ENCODE measurements around the gene IGHMBP2.
"Not testable (repeated sequence)": the region's sequence is repeated elsewhere in the genome, so short reads cannot be mapped to it uniquely, and the experiment has no call there.

Gene IGHMBP2

DNA sequence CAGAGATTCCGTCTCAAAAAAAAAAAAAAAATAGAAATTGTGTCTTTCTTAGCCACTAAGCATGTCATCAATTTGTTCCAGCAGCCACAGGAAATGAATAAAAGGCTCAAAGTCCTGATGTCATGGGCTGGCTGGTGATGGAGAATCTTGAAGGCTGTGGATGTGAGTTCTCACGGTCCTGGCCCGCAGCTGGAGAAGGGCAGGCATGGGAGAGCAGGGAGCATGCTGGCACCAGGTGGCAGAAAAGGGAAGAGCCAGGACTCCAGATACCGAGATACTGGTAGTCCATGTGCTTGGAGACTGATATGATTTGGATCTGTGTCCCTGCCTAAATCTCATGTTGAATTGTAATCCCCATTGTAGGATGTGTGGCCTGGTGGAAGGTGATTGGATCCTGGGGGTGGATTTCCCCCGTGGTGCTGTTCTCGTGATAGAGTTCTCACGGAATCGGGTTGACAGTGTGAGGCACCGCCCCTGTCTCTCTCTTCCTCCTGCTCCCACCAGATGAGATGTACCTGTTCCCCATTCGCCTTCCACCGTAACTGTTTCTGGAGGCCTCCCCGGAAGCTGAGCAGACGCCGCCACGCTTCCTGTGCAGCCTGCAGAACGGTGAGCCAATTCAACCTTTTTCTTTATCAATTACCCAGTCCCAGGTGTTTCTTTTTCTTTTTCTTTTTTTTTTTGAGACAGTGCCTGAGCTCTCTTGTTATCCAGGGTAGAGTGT is 59.0 kb downstream of the IGHMBP2 start:
- peak; percentile 53 for DNase-seq (ENCODE audit: low spot score)

- DNase-seq (ENCODE audit: low spot score) = no peak
Measured at GRCh38 chr11:68963779-68964178, 60.1 kb downstream of the IGHMBP2 start.

DNA sequence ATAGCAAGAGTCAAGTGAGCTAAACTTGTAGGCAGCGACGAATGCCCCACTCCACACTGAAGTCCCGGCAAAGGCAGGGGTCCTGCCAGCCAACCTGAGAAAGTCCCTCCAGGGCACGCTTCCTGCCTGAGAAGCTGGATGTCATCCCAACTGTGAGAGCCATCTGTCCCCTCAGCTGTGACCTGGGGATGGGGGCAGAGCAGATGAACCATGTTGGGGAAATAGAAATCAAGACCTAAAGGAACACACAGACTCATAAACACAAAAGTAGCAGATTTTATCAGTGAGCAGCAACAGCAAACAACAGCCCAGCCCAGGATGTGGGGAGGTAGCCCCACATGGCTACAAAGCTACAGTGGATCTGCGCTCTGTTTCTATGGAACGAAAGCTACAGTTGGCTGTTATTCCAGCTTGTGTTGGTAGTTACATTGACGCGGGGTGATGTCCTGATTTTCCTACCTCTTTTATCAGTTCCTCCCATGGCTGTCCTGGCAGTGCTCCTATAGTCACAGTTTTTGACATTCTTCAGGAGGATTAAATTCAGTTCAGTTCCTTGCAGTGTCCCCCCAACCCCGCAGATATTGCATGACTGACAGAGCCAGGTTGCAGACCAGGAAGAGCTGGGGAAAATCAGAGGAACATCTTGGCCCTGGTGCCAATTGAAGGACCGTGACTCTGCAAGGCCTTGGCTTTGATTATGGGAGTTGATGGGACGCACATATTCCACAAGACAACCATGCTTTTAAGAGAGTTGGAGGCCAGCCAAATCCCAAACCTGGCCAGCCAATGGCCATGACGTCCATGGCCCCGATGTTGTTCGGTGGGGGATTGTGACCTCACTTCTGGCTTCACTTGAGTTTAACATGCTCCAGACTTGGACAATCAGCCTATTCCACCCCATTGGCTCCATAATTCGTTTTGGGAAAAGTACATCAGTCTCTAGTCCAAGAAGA is 62.5 kb downstream of the IGHMBP2 start:
- DNase-seq (ENCODE audit: low spot score) = peak; percentile 28

DNA sequence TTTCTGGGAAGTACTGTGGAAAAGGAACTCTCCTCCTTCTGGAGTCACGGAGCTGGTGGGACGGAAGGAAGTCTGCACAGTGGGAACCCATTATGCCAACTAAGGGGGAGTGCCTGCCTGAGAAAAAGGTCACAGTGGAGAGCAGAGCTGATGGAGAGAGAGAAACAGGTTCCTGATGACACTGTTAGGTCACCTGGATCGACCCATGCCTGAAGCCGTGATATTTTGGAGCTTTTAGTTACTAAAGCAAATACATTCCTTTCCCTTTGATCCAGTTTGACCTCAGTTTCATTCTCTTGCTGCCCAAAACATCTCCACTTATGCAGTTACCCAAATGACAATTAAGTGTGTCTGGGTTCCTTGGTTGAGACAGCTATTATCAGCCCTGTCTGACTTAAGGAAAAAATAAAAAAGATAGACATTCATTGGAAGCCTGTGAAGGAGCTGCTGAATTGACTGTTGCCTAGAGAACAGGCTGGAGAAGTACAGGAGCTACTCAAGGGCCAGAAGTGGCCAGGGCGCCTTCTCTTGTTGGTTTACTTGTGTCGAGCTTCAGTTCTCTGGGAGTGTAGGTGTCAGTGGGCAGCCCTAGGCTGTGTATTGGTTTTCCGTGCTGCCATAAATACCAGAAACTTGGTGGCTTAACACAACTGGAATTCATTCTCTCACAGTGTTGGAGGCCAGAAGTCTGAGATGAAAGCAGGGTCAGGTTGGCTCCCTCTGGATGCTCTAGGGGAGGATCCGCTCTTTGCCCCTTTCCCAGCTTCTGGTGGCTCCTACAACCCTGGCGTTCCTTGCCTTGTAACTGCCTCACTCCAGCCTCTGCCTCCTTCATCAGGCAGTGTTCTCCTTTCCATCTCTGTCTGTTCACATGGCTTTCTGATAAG is 63.4 kb downstream of the IGHMBP2 start:
- DNase-seq (ENCODE audit: low spot score) = no peak

- DNase-seq (ENCODE audit: low spot score) = no peak
Measured at GRCh38 chr11:68968306-68969250, 64.9 kb downstream of the IGHMBP2 start.

DNA sequence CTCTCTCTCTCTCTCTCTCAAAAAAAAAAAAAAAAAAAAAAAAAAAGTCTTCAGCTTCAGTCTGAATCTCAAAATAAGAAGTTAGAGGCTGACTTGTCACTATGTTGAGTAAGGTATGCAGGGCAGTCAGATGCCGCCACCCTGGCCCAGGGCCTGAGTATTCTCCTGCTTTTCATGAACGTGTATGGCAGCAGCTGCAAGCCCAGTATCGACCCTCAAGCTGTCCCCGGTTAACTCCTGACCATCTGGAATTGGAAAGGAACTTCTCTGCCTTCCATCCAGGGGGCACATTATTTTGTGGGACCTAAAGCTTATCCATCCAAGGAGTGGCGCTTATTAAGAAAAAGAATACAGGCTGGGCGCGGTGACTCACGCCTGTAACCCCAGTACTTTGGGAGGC is 65.7 kb downstream of the IGHMBP2 start:
- no peak for DNase-seq (ENCODE audit: low spot score)

- no peak for DNase-seq (ENCODE audit: low spot score)
Measured at GRCh38 chr11:68970921-68971636, 67.4 kb downstream of the IGHMBP2 start.

GRCh38 chr11:68973219-68973618 is 69.5 kb downstream of the IGHMBP2 start:
- DNase-seq (ENCODE audit: low spot score) = no peak

GRCh38 chr11:68973706-68974105 is 70.0 kb downstream of the IGHMBP2 start:
- not testable (repeated sequence) for DNase-seq (ENCODE audit: low spot score)

- DNase-seq (ENCODE audit: low spot score) = no peak
Measured at GRCh38 chr11:68974421-68975194, 70.9 kb downstream of the IGHMBP2 start.

DNA sequence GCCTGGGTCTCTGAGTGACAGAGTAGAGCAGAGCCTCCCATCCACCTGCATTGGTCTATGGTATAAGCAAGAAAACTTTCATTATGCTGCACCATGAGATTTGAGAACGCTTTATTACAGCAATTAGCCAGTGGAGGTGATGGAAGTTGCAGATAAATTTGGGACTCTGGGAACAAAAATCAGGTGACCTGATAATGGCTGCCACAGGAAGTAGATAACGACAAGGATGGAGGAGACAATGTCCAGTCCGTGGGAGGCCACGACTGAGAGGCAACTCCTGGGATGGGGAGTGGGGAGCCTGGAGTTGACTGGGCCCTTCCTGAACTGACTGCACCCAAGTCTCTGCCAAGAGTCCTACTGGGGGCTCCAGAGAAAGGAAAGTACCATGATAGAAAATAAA is 72.4 kb downstream of the IGHMBP2 start:
- no peak for DNase-seq (ENCODE audit: low spot score)

- no peak for DNase-seq (ENCODE audit: low spot score)
Measured at GRCh38 chr11:68976563-68976962, 72.9 kb downstream of the IGHMBP2 start.

- no peak for DNase-seq (ENCODE audit: low spot score)
Measured at GRCh38 chr11:68977781-68978625, 74.3 kb downstream of the IGHMBP2 start.

- DNase-seq (ENCODE audit: low spot score) = no peak
Measured at GRCh38 chr11:68978626-68978930, 74.9 kb downstream of the IGHMBP2 start.

- DNase-seq (ENCODE audit: low spot score) = no peak
Measured at GRCh38 chr11:68978931-68979594, 75.4 kb downstream of the IGHMBP2 start.

DNA sequence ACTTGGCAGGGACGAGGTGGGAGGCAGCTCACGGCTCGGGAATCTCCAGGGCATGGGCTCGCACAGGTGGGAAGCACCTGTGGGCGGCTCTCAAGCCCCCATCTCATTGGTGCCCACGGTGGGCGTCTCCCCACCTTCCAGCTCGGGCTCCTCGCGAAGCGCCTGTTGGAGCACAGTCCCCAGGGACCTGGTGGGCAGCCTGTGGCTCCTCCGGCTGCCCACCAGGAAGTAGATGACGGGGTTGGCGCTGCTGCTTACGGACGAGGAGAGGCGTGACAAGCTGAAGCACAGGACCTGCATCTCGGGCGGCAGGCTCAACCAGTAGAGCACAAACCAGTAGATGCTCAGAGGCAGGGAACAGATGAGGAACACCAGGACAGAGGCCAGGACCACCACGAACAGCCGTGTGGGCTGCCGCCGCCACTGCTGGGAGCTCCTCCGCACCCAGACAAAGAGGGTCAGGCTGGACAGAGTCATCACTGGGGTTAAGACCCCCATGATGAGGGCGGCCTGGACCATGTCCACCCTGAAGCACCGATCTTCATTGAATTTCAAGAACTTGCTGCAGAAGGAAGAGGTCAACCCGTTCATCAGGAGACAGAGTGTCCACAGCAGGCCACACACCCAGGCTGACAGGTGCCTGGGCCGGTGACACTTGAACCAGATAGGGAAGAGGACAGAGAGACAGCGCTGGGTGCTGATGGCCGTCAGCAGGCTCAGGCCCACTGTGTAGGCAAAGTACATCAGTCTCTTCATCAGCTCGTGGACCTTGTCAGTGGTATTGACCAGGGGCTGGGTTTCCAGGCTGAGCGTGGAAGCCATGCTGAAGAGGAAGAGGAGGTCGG is 76.5 kb downstream of the IGHMBP2 start:
- DNase-seq (ENCODE audit: low spot score) = no peak

DNA sequence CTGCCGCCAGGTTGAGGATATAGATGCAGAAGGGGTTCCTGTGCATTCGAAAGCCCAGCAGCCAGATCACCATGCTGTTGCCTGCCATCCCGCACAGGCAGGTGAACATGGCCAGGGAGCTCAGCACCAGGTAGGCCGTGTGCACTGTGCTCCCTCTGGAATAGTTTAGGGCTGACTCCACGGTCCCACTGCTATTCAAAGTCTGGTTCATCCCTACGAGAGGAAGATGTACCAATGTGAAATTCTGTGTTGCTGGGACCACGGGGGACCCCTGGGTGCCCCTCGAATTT is 77.0 kb downstream of the IGHMBP2 start, which contains the start of gene MRGPRD:
Gene MRGPRD, minus strand, starts transcription at position 211 of the 290 bp plus-strand sequence. Its CDS starts 0 bp downstream, at position 211.
- no peak for DNase-seq (ENCODE audit: low spot score)

Measured in CD4-positive, alpha-beta T cell treated with Interleukin-6 at 100 ng/mL for 8 hours (primary cell).